ENCODE measurements around the gene STK25. TPM values are rescaled to one million over a fixed set of nuclear protein-coding genes. Genes with fewer than 3 reads are reported as not detected.

Gene STK25
- total RNA-seq, 2 donors from 2014 or later = 94.5 to 173 TPM

DNA sequence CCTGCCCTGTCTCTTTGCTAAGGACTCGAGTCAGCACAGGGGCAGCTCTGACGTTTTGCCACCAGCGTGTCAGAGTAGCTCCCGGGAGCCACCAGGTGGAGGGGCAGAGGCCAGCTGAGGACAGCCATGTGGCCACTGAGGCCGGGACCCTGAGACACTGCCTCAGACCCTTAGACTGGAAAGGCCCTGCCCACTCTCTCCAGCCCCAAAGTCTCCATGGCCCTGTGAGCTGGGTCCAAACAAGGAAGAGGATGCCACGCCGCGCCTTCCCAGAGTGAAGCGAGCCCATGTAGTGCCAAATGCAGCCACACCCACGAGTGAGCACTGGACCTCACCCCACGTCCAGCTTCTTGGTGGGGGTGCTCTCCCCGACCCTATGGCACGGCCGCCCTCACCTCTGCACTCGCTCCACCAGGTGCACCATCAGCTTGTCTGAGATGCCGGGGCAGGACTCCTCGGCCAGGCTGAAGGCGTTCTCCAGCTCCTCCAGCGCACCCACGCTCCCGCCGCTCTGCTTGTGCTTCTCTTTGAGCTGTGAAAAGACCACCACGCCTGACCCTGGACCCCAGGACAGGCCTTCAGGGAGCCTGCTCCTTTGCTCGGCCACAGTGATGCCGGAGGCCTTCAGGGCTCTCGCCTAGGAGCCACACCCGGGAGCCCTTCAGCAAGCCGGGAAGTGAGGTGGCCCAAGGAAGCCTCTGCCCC lies 12.2 kb downstream of the STK25 start:
- Histone ChIP-seq H3K36me3 (peaks cover 55% of the 10 kb centered on the region), H3K27ac (no peak overlapping the region), H3K9me3 (no peaks in the 10 kb centered on the region), H3K27me3 (no peaks in the 10 kb centered on the region), H3K4me3 (no peak overlapping the region), H3K4me1 (no peaks in the 10 kb centered on the region)
- TF ChIP-seq CTCF (IDR thresholded peaks at IDR 0.05) = no peak
- DNase-seq (ENCODE audit: low spot score) = no peak

DNA sequence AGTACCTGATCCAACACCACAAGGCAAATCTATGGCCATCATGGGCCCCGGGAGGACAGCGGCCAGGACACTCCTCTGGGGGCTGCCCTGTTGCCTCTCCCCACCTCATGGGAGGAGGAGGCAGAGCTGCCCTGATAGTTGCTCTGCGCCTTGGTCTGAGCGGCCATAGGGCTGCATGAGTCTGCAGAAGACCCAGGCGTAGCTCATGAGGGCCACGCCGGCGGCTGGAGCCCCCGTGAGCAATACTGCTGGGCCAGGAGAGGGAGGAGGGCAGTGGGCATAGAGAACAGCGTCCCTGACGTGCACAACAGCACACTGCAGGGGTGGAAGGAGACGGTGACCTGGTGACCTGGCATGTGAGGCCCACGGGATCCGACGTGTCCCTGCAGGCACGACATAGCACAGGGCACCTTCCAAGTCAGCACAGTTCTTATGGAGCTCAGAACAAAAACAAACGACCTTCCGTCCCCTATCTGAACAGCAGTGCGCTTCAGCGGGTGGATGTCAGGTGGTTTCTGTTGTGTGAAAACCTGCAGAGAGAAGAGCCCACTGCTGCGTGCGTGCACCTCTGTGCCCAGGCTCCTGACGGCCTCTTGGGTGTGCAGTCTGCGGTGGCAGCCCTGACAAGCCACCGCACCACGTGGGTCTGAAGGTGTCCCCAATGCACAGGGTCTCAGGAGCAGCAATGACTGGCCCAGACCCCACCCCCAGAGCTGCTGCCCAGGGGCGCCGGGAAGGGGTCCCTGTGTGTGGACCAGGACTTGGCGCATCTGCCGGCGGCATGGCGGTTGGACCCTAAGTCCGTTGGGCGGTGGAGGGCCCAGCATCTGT lies 13.0 kb downstream of the STK25 start:
- Histone ChIP-seq H3K9me3 (no peaks in the 10 kb centered on the region), H3K36me3 (peaks cover 55% of the 10 kb centered on the region), H3K27me3 (no peaks in the 10 kb centered on the region), H3K4me1 (no peaks in the 10 kb centered on the region), H3K27ac (no peak overlapping the region), H3K4me3 (no peak overlapping the region)
- no peak for DNase-seq (ENCODE audit: low spot score)
- TF ChIP-seq CTCF (IDR thresholded peaks at IDR 0.05) = no peak

DNA sequence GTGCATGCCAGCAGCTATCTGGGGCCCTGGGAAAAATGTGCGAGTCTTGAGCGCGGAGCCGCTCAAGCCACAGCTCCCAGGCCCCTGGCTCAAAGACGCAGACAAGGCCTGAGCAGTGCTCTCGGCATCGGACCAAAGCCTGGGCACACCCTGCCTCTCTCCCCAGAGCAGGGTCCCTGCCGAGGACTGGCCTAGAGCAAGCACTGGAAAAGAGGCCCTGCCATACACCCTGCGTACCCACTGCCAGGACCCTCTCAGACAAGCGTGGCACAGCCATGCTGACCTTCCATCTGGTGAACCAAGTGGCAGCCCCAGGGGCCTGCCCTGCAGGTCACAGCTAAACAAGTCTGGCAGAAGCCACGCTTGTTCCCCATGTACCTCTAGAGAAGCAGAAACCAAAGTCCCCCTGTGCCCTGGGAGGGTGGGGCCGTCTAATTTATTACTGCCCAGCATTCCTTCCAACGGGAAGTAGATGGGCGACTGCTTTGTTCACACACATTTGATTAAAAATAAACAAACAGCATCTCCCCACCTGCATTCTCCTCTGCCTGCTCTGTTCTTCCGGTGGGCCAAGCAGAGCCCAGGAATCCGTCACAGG lies 14.0 kb downstream of the STK25 start:
- H3K4me1 ChIP-seq = no peaks in the 10 kb centered on the region
- H3K27ac ChIP-seq = no peak overlapping the region
- H3K36me3 ChIP-seq = peaks cover 57% of the 10 kb centered on the region
- no peak for DNase-seq (ENCODE audit: low spot score)
- H3K9me3 ChIP-seq = no peaks in the 10 kb centered on the region
- no peaks in the 10 kb centered on the region for H3K27me3 ChIP-seq
- no peak overlapping the region for H3K4me3 ChIP-seq
- TF ChIP-seq CTCF (IDR thresholded peaks at IDR 0.05) = no peak

DNA sequence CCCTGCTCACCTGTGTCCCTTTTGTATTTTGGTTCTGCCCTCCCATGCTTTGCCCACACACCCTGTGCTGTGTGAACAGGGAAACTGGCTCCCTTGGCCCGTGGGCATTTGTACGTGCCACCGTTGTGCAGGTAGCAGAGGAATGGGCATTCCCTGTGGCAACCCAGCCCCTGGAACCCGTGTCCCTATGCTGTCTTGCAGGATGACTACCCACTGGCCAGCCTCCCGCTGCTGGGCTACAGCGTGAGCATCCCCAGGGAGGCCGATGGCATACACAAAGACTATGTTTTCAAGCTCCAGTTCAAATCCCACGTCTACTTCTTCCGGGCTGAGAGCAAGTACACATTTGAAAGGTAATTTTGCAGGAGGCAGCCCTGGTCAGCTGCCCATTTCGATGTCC lies 15.3 kb downstream of the STK25 start:
- Histone ChIP-seq H3K27me3 (no peaks in the 10 kb centered on the region), H3K9me3 (no peaks in the 10 kb centered on the region), H3K4me3 (no peak overlapping the region), H3K36me3 (peaks cover 44% of the 10 kb centered on the region), H3K27ac (no peak overlapping the region), H3K4me1 (no peaks in the 10 kb centered on the region)
- no peak for DNase-seq (ENCODE audit: low spot score)
- TF ChIP-seq CTCF (IDR thresholded peaks at IDR 0.05) = no peak

- Histone ChIP-seq H3K27ac (no peak overlapping the region), H3K9me3 (no peaks in the 10 kb centered on the region), H3K4me1 (no peaks in the 10 kb centered on the region), H3K36me3 (peaks cover 38% of the 10 kb centered on the region), H3K4me3 (no peak overlapping the region), H3K27me3 (no peaks in the 10 kb centered on the region)
- no peak for TF ChIP-seq CTCF (IDR thresholded peaks at IDR 0.05)
- no peak for DNase-seq (ENCODE audit: low spot score)
Observed at GRCh38 chr2:241492174-241492565, 16.2 kb downstream of the STK25 start.

Data from right atrium auricular region (tissue), 2 donors.